ENCODE data around the gene RPS15.

DNA sequence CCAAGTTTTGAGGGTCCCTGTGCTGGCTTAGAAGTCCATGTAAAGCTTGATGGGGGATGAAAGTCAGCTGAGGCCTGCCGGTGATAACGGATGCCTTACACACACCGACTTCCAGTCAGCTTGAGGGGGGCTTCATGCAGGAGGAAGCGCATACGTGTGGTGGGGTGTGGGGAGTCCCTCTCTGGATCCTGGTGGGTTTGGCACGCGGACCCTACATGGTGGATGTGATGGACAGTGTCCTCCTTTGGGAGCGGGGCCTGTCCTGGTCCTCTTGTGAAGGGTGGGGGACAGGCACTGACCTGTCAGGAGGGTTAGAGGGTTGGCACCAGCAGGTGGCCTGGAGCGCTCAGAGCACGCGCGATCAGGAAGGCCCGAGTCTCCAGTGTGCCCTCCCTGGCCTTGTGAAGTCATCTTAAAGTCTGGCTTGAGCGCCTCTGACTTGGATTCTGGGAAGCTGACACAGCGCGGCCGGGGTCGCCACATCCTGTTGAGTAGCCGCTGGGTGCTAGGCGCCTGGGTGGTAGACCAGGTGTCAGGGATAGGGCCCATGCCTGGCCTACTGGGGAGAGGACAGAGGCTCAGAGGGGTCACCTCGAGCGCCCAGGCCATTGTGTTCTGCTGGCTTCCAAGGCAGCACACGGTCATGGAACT, 27.9 kb upstream of the RPS15 start:
- TF ChIP-seq, protein P1, sequence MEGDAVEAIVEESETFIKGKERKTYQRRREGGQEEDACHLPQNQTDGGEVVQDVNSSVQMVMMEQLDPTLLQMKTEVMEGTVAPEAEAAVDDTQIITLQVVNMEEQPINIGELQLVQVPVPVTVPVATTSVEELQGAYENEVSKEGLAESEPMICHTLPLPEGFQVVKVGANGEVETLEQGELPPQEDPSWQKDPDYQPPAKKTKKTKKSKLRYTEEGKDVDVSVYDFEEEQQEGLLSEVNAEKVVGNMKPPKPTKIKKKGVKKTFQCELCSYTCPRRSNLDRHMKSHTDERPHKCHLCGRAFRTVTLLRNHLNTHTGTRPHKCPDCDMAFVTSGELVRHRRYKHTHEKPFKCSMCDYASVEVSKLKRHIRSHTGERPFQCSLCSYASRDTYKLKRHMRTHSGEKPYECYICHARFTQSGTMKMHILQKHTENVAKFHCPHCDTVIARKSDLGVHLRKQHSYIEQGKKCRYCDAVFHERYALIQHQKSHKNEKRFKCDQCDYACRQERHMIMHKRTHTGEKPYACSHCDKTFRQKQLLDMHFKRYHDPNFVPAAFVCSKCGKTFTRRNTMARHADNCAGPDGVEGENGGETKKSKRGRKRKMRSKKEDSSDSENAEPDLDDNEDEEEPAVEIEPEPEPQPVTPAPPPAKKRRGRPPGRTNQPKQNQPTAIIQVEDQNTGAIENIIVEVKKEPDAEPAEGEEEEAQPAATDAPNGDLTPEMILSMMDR (IDR thresholded peaks at IDR 0.05; ENCODE audit: low read length): no peak
- no peak for TF ChIP-seq EZH2 (IDR thresholded peaks at IDR 0.05; ENCODE audit: borderline replicate concordance, low read length)
